Measurements from ENCODE around the gene COQ7.

DNA sequence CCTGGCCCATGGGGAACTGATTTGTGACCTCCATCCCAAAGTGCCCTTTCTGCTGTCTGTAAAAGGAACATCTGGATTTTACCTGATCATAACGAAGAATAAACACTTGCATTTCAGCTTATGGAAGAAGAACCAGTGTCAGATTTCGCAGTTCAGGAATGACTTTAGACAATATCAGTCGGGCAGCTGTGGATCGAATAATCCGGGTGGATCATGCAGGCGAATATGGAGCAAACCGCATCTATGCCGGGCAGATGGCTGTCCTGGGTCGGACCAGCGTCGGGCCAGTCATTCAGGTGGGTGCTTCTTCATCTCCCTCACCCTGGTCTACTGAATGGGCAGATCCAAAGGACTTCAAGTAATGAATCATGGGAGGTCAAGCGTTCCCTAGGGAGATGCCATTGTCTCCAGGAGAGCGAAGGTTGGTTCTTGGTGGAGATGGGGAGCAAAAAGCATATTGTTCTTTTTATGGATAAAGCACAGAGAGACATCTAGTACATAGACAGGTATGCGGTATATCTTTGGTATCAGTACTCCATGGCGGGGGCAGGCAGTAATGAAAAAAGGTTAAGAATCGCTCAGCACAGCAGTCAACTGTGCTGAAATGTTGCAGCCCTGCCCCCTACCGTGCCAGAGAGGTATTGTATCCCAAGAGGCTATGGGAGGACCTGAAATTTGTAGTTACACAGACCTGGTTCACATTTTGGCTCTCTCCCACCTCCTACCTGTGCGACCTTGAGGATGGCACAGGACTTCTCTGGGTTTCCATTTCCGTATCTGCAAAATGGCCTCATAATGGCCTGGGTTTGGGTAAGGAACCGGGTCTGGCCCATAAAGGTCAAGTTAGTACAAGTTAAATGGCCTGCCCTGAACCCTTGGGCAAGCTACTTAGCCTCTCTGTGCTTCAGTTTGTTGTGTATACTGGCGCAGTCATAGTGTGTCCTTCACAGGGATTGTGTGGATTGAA is 4.7 kb downstream of the COQ7 start:
- TF ChIP-seq POLR2AphosphoS5 (IDR thresholded peaks at IDR 0.05; ENCODE audit: low read depth, low read length) (no peak), POLR2A (IDR thresholded peaks at IDR 0.05; ENCODE audit: low read depth, low read length) (no peak)

All from GM12892 (cell line).